Suprapubic skin (tissue), 4 donors: ENCODE measurements around the gene ARID1B. TPM values are rescaled to one million over a fixed set of nuclear protein-coding genes. Genes with fewer than 3 reads are reported as not detected.

Experiments used
- DNase-seq, 2 donors: peaks; one replicate each; pipeline ENCODE4 v3.0.0-alpha.2; 2019; ENCODE audit warnings: low spot score in 2 of 2
- H3K27ac ChIP-seq: fragments of 200-600 bp; sonication (generic); one replicate; pipeline ENCODE4 v1.5.1; 2019
- H3K27me3 ChIP-seq: fragments of 200-600 bp; sonication (generic); one replicate; pipeline ENCODE4 v1.5.1; 2019
- H3K36me3 ChIP-seq: fragments of 200-600 bp; sonication (generic); one replicate; pipeline ENCODE4 v1.5.1; 2019
- H3K4me1 ChIP-seq: fragments of 200-600 bp; sonication (generic); one replicate; pipeline ENCODE4 v1.5.1; 2019
- H3K4me3 ChIP-seq: fragments of 200-600 bp; sonication (generic); one replicate; pipeline ENCODE4 v1.5.1; 2019; ENCODE audit warnings: mild to moderate bottlenecking
- H3K9me3 ChIP-seq: fragments of 200-600 bp; sonication (generic); one replicate; pipeline ENCODE4 v1.5.1; 2019
- EP300 ChIP-seq: sonication (generic); formaldehyde crosslinking; IDR thresholded peaks from one replicate; pipeline ENCODE4 v1.6.1; 2017; ENCODE audit warnings: antibody characterized with exemption
- POLR2A ChIP-seq, 2 donors: fragments of 450-650 bp; IDR thresholded peaks; one replicate each; pipeline ENCODE4 v1.6.1; 2017; ENCODE audit warnings: antibody characterized with exemption in 2 of 2, mild to moderate bottlenecking in 2 of 2, moderate library complexity in 2 of 2
- POLR2AphosphoS5 ChIP-seq, 3 donors: sonication (generic); formaldehyde crosslinking; IDR thresholded peaks; one replicate each; pipeline ENCODE4 v1.6.1; 2017; ENCODE audit warnings: antibody characterized with exemption in 3 of 3
- WGBS: methylation state at CpG from one replicate; pipeline ENCODE4 v1.1.5; 2018; 5-methylcytosine and 5-hydroxymethylcytosine counted together
- total RNA-seq, 4 donors: library from RNA; depleted of rRNA; stranded (reverse); fragments of >200 nt; gene quantifications; one replicate each; pipeline ENCODE4 v1.1.0, GENCODE V29; 2016
- TF ChIP-seq, protein P1 (sequence below), 2 donors: fragments of 200-600 bp in 1 of 2; fragments of 450-650 bp in 1 of 2; sonication (generic) in 1 of 2; IDR thresholded peaks; one replicate each; pipeline ENCODE4 v1.5.1; 2016 to 2019; ENCODE audit warnings: antibody characterized with exemption in 2 of 2, mild to moderate bottlenecking in 1 of 2, moderate library complexity in 1 of 2

ARID1B gene
- total RNA-seq, 4 donors from 2014 or later: 102 to 233 (median 129) TPM

- no peaks in the 10 kb centered on the region for H3K36me3 ChIP-seq
- 19% methylated on average over 2 of the region's 2 CpGs for WGBS
- DNase-seq: no peak
- no peaks in the 10 kb centered on the region for H3K27me3 ChIP-seq
- H3K9me3 ChIP-seq: no peaks in the 10 kb centered on the region
- H3K4me3 ChIP-seq: no peak overlapping the region
- peaks cover 37% of the 10 kb centered on the region for H3K4me1 ChIP-seq
- TF ChIP-seq, protein P1, sequence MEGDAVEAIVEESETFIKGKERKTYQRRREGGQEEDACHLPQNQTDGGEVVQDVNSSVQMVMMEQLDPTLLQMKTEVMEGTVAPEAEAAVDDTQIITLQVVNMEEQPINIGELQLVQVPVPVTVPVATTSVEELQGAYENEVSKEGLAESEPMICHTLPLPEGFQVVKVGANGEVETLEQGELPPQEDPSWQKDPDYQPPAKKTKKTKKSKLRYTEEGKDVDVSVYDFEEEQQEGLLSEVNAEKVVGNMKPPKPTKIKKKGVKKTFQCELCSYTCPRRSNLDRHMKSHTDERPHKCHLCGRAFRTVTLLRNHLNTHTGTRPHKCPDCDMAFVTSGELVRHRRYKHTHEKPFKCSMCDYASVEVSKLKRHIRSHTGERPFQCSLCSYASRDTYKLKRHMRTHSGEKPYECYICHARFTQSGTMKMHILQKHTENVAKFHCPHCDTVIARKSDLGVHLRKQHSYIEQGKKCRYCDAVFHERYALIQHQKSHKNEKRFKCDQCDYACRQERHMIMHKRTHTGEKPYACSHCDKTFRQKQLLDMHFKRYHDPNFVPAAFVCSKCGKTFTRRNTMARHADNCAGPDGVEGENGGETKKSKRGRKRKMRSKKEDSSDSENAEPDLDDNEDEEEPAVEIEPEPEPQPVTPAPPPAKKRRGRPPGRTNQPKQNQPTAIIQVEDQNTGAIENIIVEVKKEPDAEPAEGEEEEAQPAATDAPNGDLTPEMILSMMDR (IDR thresholded peaks at IDR 0.05): no peak
- no peak for TF ChIP-seq EP300
- no peak for TF ChIP-seq POLR2A (IDR thresholded peaks at IDR 0.05)
- no peak for TF ChIP-seq POLR2AphosphoS5 (IDR thresholded peaks at IDR 0.05)
- H3K27ac ChIP-seq: peak overlapping the region; percentile 35
Measured at GRCh38 chr6:156949376-156949775, 172.2 kb downstream of the ARID1B start.

GRCh38 chr6:156950084-156950483 lies 172.9 kb downstream of the ARID1B start:
- Histone ChIP-seq H3K9me3 (no peaks in the 10 kb centered on the region), H3K36me3 (no peaks in the 10 kb centered on the region), H3K4me3 (no peak overlapping the region), H3K27me3 (no peaks in the 10 kb centered on the region), H3K27ac (no peak overlapping the region), H3K4me1 (peaks cover 43% of the 10 kb centered on the region)
- no peak for DNase-seq
- no peak for TF ChIP-seq POLR2AphosphoS5 (IDR thresholded peaks at IDR 0.05)
- WGBS: 95% methylated on average over 2 of the region's 2 CpGs

- TF ChIP-seq EP300 (no peak), POLR2AphosphoS5 (IDR thresholded peaks at IDR 0.05) (no peak), POLR2A (IDR thresholded peaks at IDR 0.05) (no peak)
- TF ChIP-seq, protein P1 (IDR thresholded peaks at IDR 0.05): no peak
- Histone ChIP-seq H3K27ac (no peak overlapping the region), H3K27me3 (no peaks in the 10 kb centered on the region), H3K36me3 (no peaks in the 10 kb centered on the region), H3K4me1 (peaks cover 47% of the 10 kb centered on the region), H3K9me3 (no peaks in the 10 kb centered on the region), H3K4me3 (no peak overlapping the region)
- whole genome bisulfite sequencing: 86% methylated on average over 5 of the region's 5 CpGs
- DNase-seq: no peak
Measured at GRCh38 chr6:156950531-156950930, 173.4 kb downstream of the ARID1B start.

- no peak for TF ChIP-seq POLR2A (IDR thresholded peaks at IDR 0.05)
- TF ChIP-seq, protein P1 (IDR thresholded peaks at IDR 0.05): no peak
- TF ChIP-seq EP300: no peak
- no peak for TF ChIP-seq POLR2AphosphoS5 (IDR thresholded peaks at IDR 0.05)
- Histone ChIP-seq H3K9me3 (no peaks in the 10 kb centered on the region), H3K4me1 (peaks cover 59% of the 10 kb centered on the region), H3K27ac (no peak overlapping the region), H3K36me3 (no peaks in the 10 kb centered on the region), H3K27me3 (no peaks in the 10 kb centered on the region), H3K4me3 (no peak overlapping the region)
- 90% methylated on average over 5 of the region's 5 CpGs for WGBS
- DNase-seq: no peak
Measured at GRCh38 chr6:156952401-156952800, 175.2 kb downstream of the ARID1B start.

DNA sequence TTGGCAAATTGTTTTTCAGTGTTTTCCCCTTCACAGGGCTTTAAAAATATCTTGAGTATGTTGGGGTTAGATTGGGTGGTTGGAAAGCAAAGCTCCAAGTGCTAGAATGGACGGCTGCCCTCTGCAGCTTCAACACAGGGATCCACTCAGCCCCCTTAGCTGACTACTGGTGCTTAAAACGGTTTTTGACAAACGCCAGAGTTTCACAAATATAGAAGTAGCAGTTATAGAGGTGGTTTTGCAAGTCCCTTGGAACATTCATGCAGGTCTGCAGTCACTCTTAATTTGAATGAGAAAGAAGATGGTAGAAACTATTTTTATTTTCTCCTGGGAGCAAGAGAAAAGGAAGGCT lies 175.9 kb downstream of the ARID1B start:
- no peaks in the 10 kb centered on the region for H3K36me3 ChIP-seq
- DNase-seq: no peak
- H3K4me1 ChIP-seq: peaks cover 61% of the 10 kb centered on the region
- peak overlapping the region; percentile 12 for H3K27ac ChIP-seq
- H3K27me3 ChIP-seq: no peaks in the 10 kb centered on the region
- no peaks in the 10 kb centered on the region for H3K9me3 ChIP-seq
- no peak overlapping the region for H3K4me3 ChIP-seq
- whole genome bisulfite sequencing: 33% methylated on average over 3 of the region's 3 CpGs
- TF ChIP-seq POLR2A (IDR thresholded peaks at IDR 0.05) (no peak), EP300 (no peak)

DNA sequence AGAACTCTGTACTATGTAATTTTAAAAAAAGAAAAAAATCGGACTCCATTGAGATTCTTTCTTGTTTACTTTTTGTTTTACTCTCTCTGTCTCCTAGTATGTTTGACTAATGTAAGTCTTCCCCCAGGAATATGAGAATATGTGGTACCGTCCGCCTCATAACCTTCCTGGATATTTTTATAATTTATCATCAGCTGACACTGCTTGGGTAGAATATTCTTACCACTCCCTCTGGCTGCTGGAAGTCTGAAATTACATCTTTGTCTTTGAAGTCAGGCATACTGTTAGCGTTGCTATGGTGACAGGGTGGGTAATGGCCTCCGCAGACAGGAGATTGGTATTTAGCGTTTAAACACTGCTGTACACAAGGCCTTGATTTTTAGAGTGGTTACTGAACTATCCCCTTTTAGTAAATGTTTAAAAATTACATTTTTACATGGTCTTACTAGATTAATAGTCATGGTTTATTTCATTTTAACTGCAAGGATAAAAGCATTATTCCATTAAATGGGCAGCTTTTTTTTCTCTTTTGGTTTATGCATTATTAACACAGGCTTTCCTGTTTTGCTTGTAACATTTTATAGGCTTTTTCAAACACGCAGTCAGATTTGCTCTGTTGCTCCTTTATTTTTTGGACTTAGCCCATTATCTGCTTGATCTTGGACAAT lies 176.4 kb downstream of the ARID1B start:
- Histone ChIP-seq H3K4me3 (no peak overlapping the region), H3K9me3 (no peaks in the 10 kb centered on the region), H3K36me3 (no peaks in the 10 kb centered on the region), H3K4me1 (peaks cover 57% of the 10 kb centered on the region), H3K27me3 (no peaks in the 10 kb centered on the region), H3K27ac (peak overlapping the region; percentile 12)
- no peak for DNase-seq
- WGBS: 12% methylated on average over 7 of the region's 7 CpGs
- TF ChIP-seq POLR2AphosphoS5 (IDR thresholded peaks at IDR 0.05): no peak
- TF ChIP-seq, protein P1 (IDR thresholded peaks at IDR 0.05): peak in 1 of 2 donors; percentile 31
